A549 (cell line): Measurements from ENCODE around the gene CADPS2.

ENCODE experiments used
- BHLHE40 ChIP-seq: IDR thresholded peaks from 2 replicates; pipeline ENCODE4 v1.6.1; 2012; ENCODE audit warnings: low read depth, low read length, inconsistent platforms
- EP300 ChIP-seq, 2 experiments: fragments of >200 bp; sonication (Bioruptor Twin); formaldehyde crosslinking; IDR thresholded peaks; 2 replicates in 1 of 2; 3 replicates in 1 of 2; pipeline ENCODE4 v1.6.1; 2016 to 2017
- HOXA7 ChIP-seq: fragments of 250-450 bp; sonication (Bioruptor Pico); IDR thresholded peaks from 2 replicates; pipeline ENCODE4 v1.5.0; 2020; ENCODE audit warnings: mild to moderate bottlenecking, moderate library complexity
- MAZ ChIP-seq: fragments of 150-350 bp; IDR thresholded peaks from 2 replicates; pipeline ENCODE4 v1.6.1; 2014; ENCODE audit warnings: antibody characterized with exemption, low read depth, low read length, borderline replicate concordance
- POLR2A ChIP-seq: IDR thresholded peaks from 2 replicates; pipeline ENCODE4 v1.6.1; 2012; ENCODE audit warnings: mild to moderate bottlenecking, low read length
- POLR2AphosphoS2 ChIP-seq: conservative IDR thresholded peaks from 2 replicates; pipeline ENCODE4 v1.6.1; 2012; ENCODE audit warnings: low read length, improper control_type of control experiment, inconsistent platforms
- RAD21 ChIP-seq, 2 experiments: fragments of >200 bp in 1 of 2; sonication (Bioruptor Twin) in 1 of 2; formaldehyde crosslinking in 1 of 2; IDR thresholded peaks in 1 of 2; conservative IDR thresholded peaks in 1 of 2; 2 replicates in 1 of 2; 3 replicates in 1 of 2; pipeline ENCODE4 v1.6.1; 2012 to 2018; ENCODE audit warnings: inconsistent platforms in 1 of 2
- RFX5 ChIP-seq: fragments of 450-650 bp; IDR thresholded peaks from 2 replicates; pipeline ENCODE4 v1.7.1; 2014; ENCODE audit warnings: antibody characterized with exemption, mild to moderate bottlenecking, moderate library complexity
- TF ChIP-seq, protein P1 (sequence below): fragments of >200 bp; sonication (Bioruptor Twin); formaldehyde crosslinking; IDR thresholded peaks from 3 replicates; pipeline ENCODE4 v1.5.1; 2016
- TF ChIP-seq, protein P2 (sequence below): IDR thresholded peaks from 2 replicates; pipeline ENCODE4 v1.6.1; 2012; ENCODE audit warnings: low read depth, borderline replicate concordance

DNA sequence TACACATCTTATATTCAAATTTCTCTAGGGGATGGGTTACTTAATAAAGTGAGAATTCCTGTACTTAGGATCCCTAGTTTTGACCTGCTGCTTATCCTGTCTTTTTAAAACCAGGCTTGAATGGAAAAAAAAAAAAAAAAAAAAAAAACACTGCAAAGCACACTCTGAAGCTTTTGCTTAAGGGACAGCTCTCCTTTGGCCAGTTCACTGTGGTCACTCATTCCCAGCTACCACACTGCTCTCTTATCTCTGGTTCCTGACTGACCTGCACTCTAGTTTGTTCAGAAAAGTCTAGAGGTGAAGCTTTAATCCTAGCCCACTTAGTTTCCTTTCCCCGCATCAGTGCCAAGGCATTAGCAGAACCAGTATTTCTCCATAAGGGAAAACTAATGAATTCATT lies 82.4 kb downstream of the CADPS2 start:
- TF ChIP-seq, protein P1, sequence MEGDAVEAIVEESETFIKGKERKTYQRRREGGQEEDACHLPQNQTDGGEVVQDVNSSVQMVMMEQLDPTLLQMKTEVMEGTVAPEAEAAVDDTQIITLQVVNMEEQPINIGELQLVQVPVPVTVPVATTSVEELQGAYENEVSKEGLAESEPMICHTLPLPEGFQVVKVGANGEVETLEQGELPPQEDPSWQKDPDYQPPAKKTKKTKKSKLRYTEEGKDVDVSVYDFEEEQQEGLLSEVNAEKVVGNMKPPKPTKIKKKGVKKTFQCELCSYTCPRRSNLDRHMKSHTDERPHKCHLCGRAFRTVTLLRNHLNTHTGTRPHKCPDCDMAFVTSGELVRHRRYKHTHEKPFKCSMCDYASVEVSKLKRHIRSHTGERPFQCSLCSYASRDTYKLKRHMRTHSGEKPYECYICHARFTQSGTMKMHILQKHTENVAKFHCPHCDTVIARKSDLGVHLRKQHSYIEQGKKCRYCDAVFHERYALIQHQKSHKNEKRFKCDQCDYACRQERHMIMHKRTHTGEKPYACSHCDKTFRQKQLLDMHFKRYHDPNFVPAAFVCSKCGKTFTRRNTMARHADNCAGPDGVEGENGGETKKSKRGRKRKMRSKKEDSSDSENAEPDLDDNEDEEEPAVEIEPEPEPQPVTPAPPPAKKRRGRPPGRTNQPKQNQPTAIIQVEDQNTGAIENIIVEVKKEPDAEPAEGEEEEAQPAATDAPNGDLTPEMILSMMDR: no peak
- TF ChIP-seq EP300 (IDR thresholded peaks at IDR 0.05) (no peak), HOXA7 (CRISPR knock-in tag) (no peak), POLR2AphosphoS2 (no peak), MAZ (no peak), RFX5 (no peak), RAD21 (conservative IDR thresholded peaks at IDR 0.05 in 1 of 2, IDR thresholded peaks at IDR 0.05 in 1 of 2) (no peak), BHLHE40 (no peak), POLR2A (no peak)
- TF ChIP-seq, protein P2, sequence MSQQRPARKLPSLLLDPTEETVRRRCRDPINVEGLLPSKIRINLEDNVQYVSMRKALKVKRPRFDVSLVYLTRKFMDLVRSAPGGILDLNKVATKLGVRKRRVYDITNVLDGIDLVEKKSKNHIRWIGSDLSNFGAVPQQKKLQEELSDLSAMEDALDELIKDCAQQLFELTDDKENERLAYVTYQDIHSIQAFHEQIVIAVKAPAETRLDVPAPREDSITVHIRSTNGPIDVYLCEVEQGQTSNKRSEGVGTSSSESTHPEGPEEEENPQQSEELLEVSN: no peak
